ENCODE data around the gene LYRM2.

LYRM2 gene

GRCh38 chr6:89638320-89639195 lies at the start of gene LYRM2:
Gene LYRM2, minus strand, starts transcription at chr6:89638747. Its CDS starts 31 bp downstream, at chr6:89638716.
- DNase-seq (ENCODE audit: low read depth), result peak; percentile 85

GRCh38 chr6:89688328-89688727 lies 49.8 kb upstream of the LYRM2 start:
- no peak for DNase-seq (ENCODE audit: low read depth)

GRCh38 chr6:89685311-89685710 lies 46.8 kb upstream of the LYRM2 start:
- DNase-seq (ENCODE audit: low read depth), result no peak

GRCh38 chr6:89682991-89683390 lies 44.4 kb upstream of the LYRM2 start:
- DNase-seq (ENCODE audit: low read depth), result no peak

GRCh38 chr6:89681983-89682564 lies 43.5 kb upstream of the LYRM2 start:
- no peak for DNase-seq (ENCODE audit: low read depth)

GRCh38 chr6:89680551-89680950 lies 42.0 kb upstream of the LYRM2 start:
- DNase-seq (ENCODE audit: low read depth), result no peak

- DNase-seq (ENCODE audit: low read depth), result no peak
These were observed 41.6 kb upstream of the LYRM2 start for GRCh38 chr6:89680150-89680549.

- DNase-seq (ENCODE audit: low read depth), result no peak
These were observed 40.9 kb upstream of the LYRM2 start for GRCh38 chr6:89679215-89680120.

- DNase-seq (ENCODE audit: low read depth), result no peak
These were observed 40.0 kb upstream of the LYRM2 start for GRCh38 chr6:89678531-89678930.

- DNase-seq (ENCODE audit: low read depth), result no peak
These were observed 37.6 kb upstream of the LYRM2 start for GRCh38 chr6:89675949-89676748.

GRCh38 chr6:89670935-89671565 lies 32.5 kb upstream of the LYRM2 start:
- no peak for DNase-seq (ENCODE audit: low read depth)

- no peak for DNase-seq (ENCODE audit: low read depth)
These were observed 30.5 kb upstream of the LYRM2 start for GRCh38 chr6:89669002-89669401.

GRCh38 chr6:89667872-89668556 lies 29.5 kb upstream of the LYRM2 start:
- no peak for DNase-seq (ENCODE audit: low read depth)

GRCh38 chr6:89662659-89663223 lies 24.2 kb upstream of the LYRM2 start:
- no peak for DNase-seq (ENCODE audit: low read depth)

- DNase-seq (ENCODE audit: low read depth), result no peak
These were observed 23.0 kb upstream of the LYRM2 start for GRCh38 chr6:89661559-89661958.

GRCh38 chr6:89660981-89661380 lies 22.4 kb upstream of the LYRM2 start:
- no peak for DNase-seq (ENCODE audit: low read depth)

- DNase-seq (ENCODE audit: low read depth), result no peak
These were observed 19.1 kb upstream of the LYRM2 start for GRCh38 chr6:89657445-89658158.

GRCh38 chr6:89655122-89655521 lies 16.6 kb upstream of the LYRM2 start:
- no peak for DNase-seq (ENCODE audit: low read depth)

- no peak for DNase-seq (ENCODE audit: low read depth)
These were observed 12.0 kb upstream of the LYRM2 start for GRCh38 chr6:89650579-89650978.

GRCh38 chr6:89649682-89650081 lies 11.1 kb upstream of the LYRM2 start:
- DNase-seq (ENCODE audit: low read depth), result no peak
